ENCODE results near the gene ANKRD24.
"Not testable (repeated sequence)": the region's sequence is repeated elsewhere in the genome, so short reads cannot be mapped to it uniquely, and the experiment has no call there.

The ANKRD24 gene

DNA sequence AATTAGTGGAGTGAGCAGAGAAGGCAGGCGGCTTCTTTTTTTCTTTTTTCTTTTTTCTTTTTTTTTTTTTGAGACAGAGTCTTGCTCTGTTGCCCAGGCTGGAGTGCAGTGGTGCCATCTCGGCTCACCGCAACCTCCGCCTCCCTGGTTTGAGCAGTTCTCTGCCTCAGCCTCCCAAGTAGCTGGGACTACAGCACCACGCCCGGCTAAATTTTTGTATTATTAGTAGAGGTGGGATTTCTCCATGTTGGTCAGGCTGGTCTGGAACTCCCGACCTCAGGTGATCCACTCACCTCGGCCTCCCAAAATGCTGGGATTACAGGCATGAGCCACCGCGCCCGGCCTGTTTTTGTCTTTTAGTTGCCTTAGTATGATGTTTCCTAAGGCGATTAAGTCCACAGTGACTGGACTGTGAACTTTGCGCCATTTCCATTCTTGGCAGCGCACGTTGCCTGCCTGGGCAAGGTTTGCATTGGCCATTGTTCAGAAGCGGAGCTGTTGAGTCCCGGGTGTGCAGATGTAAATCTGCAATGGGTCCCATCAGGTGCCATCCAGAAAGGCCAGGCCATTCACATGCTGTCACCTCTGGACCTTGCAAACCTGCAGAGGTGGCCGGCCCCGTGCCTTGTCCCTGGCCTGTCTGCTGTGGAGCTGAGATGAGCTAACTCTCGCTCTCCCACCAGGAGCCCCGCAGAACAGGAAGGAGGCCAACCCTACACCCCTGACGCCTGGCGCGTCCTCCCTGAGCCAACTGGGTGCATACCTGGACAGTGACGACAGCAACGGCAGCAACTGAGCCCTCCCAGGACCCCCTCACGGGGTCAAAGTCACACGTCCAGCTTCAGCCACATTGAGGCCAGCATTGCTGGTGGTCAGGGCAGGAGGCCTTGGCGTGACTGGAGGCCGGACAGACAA, 85.7 kb downstream of the ANKRD24 start:
- no peak for DNase-seq (ENCODE audit: low read depth)

DNA sequence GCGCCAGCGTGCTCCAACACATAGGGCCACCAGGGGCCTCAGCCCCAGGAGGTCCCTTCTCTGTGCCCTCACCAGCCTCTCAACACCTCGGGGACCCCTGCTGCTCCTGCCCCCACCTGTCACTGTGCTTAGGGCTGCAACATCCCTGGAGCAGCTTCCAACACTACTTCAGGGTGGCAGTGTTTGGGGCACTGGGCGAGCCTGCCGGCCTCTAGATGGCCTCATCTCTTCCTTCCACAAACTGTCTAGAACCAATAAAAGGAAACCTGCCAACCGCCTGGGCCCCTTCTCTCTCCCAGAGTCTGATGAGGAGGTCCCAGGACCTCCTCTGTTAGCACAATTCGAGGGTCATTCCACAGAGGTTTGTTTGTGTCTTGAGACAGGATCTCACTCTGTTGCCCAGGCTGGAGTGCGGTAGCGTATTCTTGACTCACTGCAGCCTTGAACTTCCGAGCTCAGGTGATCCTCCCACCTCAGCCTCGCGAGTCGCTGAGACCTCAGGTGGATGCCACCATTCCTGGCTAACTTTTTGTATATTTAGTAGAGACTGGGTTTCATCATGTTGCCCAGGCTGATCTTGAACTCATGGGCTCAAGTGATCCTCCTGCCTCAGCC, 86.4 kb downstream of the ANKRD24 start:
- DNase-seq (ENCODE audit: low read depth), result no peak

DNA sequence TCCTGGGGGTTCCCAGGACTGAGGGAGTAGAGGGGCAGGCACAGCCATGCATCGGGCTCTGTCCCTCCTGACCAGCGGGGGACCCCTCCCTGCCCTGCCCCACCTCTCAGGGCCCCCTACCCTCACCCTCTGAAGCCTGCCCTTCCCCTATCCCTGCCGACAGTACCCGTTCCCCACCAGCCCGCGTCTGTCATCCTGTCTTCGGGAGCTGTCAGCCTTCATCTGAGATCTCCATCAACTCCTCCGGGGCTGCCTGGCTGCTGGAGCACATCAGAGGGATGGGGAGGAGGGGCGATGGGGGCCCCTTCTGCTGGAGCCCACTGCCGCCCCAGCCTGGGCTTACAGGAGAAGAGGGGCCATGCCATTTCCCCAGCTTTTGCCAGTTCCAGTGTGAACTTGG, 90.4 kb downstream of the ANKRD24 start:
- DNase-seq (ENCODE audit: low read depth), result no peak

DNA sequence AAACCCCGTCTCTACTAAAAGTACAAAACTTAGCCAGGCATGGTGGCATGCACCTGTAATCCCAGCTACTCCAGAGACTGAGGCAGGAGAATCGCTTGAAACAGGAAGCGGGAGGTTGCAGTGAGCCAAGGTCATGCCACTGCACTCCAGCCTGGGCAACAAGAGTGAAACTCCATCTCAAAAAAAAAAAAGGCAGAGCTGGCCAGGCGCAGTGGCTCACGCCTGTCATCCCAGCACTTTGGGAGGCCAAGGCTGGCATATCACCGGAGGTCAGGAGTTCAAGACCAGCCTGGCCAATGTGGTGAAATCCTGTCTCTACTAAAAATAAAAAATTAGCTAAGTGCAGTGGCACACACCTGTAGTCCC, 91.8 kb downstream of the ANKRD24 start:
- not testable (repeated sequence) for DNase-seq (ENCODE audit: low read depth)
